ENCODE results near the gene ARHGDIG. TPM values are rescaled to one million over a fixed set of nuclear protein-coding genes. Genes with fewer than 3 reads are reported as not detected.

ARHGDIG gene
- total RNA-seq, 1 experiment from 2014 or later: 0.41 TPM

DNA sequence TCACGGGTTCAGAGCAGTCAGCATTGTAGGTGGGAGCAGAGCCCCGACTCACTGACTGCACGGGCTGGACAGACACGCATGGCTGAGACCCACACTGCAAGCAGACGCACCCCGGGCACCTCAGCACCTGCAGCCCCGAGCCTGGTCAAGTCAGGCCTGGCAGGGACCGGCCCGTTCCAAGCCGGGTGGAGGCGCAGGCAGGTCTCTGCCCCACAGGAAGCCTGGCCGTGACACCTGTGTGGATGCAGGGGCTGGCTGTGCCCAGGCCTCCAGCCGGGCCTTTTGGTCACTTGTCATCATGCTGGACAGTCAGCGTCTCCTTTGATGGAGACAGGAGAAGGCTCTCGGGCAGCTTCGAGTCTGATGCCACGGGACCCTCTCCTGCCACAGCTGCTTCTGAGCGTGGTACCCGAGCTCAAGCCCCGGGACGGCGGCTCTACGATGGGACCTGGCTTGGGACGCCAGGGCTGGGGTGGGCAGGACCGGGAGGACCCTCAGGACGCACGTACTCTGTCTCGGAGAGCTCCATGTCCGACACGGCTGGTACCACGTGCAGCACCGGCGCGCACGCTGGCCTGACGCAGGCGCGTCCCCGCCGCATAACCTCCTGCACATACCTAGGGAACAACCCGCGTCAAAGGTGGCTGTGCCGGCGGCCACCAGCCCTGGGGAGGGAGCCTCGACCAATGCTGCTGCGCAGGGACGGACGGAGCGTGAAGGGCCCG, 10.5 kb downstream of the ARHGDIG start:
- TF ChIP-seq EZH2 (IDR thresholded peaks at IDR 0.05; ENCODE audit: borderline replicate concordance, low read depth, low read length, poor library complexity, severe bottlenecking): no peak
- TF ChIP-seq, protein P1, sequence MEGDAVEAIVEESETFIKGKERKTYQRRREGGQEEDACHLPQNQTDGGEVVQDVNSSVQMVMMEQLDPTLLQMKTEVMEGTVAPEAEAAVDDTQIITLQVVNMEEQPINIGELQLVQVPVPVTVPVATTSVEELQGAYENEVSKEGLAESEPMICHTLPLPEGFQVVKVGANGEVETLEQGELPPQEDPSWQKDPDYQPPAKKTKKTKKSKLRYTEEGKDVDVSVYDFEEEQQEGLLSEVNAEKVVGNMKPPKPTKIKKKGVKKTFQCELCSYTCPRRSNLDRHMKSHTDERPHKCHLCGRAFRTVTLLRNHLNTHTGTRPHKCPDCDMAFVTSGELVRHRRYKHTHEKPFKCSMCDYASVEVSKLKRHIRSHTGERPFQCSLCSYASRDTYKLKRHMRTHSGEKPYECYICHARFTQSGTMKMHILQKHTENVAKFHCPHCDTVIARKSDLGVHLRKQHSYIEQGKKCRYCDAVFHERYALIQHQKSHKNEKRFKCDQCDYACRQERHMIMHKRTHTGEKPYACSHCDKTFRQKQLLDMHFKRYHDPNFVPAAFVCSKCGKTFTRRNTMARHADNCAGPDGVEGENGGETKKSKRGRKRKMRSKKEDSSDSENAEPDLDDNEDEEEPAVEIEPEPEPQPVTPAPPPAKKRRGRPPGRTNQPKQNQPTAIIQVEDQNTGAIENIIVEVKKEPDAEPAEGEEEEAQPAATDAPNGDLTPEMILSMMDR (conservative IDR thresholded peaks at IDR 0.05; ENCODE audit: low read depth, low read length): no peak
- intact Hi-C loops (cut with micrococcal nuclease; ENCODE audit: unreplicated experiment): no loop called here
- ChIA-PET CTCF (no interaction called here), POLR2A (ENCODE audit: low non-redundant PET) (no interaction called here)
- H3K4me1 ChIP-seq (ENCODE audit: insufficient read depth, low read length, poor library complexity, severe bottlenecking): no peaks in the 10 kb centered on the region
- H3K27me3 ChIP-seq (replicated peaks; ENCODE audit: insufficient read depth, low read depth, low read length, poor library complexity): no peaks in the 10 kb centered on the region
- no peak for DNase-seq (ENCODE audit: low spot score)
- H3K4me3 ChIP-seq (ENCODE audit: low read depth, low read length, poor library complexity, severe bottlenecking): no peak overlapping the region
- H3K9me3 ChIP-seq (ENCODE audit: low read depth, low read length, poor library complexity, severe bottlenecking): no peaks in the 10 kb centered on the region
- BruUV-seq (replicated peaks): no TSS peak
- no peak overlapping the region for H3K27ac ChIP-seq (ENCODE audit: low read depth, low read length, poor library complexity, severe bottlenecking)
- peaks cover 15% of the 10 kb centered on the region for H3K36me3 ChIP-seq (ENCODE audit: insufficient read depth, low read length, poor library complexity, severe bottlenecking)

DNA sequence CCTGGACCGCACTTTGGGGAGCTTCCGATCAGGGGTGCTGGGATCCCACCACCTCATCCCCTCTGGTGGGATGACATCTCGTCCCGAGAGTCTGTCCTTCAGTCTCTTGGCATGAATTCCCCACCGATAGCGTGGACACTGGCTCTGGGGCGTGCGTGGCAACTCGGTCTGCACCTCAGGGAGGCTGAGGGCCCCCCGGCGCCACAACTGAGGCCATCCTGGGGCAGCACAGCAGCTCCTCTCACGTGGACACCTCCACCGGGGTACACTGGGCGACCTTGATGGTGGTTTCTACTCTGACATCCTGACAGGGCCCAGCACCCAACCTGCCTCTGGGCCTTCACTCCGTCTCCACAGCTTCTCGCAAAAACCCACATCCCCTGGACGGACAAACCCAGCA, 11.1 kb downstream of the ARHGDIG start:
- no peaks in the 10 kb centered on the region for H3K4me1 ChIP-seq (ENCODE audit: insufficient read depth, low read length, poor library complexity, severe bottlenecking)
- H3K27ac ChIP-seq (ENCODE audit: low read depth, low read length, poor library complexity, severe bottlenecking): no peak overlapping the region
- no peaks in the 10 kb centered on the region for H3K27me3 ChIP-seq (replicated peaks; ENCODE audit: insufficient read depth, low read depth, low read length, poor library complexity)
- no peak overlapping the region for H3K4me3 ChIP-seq (ENCODE audit: low read depth, low read length, poor library complexity, severe bottlenecking)
- no TSS peak for BruUV-seq (replicated peaks)
- intact Hi-C loops (cut with micrococcal nuclease; ENCODE audit: unreplicated experiment): no loop called here
- no peak for DNase-seq (ENCODE audit: low spot score)
- H3K9me3 ChIP-seq (ENCODE audit: low read depth, low read length, poor library complexity, severe bottlenecking): no peaks in the 10 kb centered on the region
- TF ChIP-seq EZH2 (IDR thresholded peaks at IDR 0.05; ENCODE audit: borderline replicate concordance, low read depth, low read length, poor library complexity, severe bottlenecking): no peak
- TF ChIP-seq, protein P1 (conservative IDR thresholded peaks at IDR 0.05; ENCODE audit: low read depth, low read length): no peak
- POLR2A ChIA-PET (ENCODE audit: low non-redundant PET): no interaction called here
- CTCF ChIA-PET: no interaction called here
- H3K36me3 ChIP-seq (ENCODE audit: insufficient read depth, low read length, poor library complexity, severe bottlenecking): peaks cover 15% of the 10 kb centered on the region

DNA sequence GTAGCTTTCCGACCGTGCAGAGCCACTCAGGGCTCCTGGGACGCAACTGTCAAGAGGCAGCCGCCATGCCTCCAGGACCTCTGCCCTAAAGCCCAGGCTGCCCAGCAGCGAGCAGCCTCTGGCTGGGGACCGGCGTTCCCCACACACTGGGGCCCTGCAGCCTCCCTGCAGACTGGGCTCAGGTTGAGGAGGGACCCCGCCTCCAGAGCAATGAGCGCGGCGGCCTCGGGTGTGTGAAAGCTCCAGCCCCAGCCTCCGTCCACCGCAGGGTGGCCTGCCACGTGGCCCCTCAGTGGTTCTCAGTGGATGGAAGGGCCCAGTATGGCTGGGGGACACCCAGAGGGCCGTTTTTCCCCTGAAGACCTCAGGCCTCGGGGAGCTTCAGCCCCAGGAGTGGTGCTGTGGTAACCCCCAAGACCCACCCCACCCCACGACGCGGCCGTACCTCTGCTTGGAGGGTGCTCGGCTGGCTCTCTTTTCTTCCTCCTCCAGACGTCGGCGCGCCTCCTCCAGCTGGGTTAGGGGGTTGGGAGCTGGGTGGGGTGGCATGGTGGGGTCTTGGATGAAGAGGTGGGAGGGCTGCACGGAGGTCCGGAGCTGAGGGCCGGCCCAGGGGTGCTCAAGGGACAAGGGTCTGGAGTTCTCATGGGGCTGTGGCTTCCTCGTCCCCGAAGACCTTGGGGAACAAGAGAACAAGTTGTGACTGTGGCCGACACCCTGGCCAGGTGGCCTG, 12.8 kb downstream of the ARHGDIG start:
- no peaks in the 10 kb centered on the region for H3K27me3 ChIP-seq (replicated peaks; ENCODE audit: insufficient read depth, low read depth, low read length, poor library complexity)
- intact Hi-C loops (cut with micrococcal nuclease; ENCODE audit: unreplicated experiment): no loop called here
- BruUV-seq (replicated peaks): no TSS peak
- H3K27ac ChIP-seq (ENCODE audit: low read depth, low read length, poor library complexity, severe bottlenecking): no peak overlapping the region
- no peaks in the 10 kb centered on the region for H3K4me1 ChIP-seq (ENCODE audit: insufficient read depth, low read length, poor library complexity, severe bottlenecking)
- CTCF ChIA-PET: no interaction called here
- no peak for DNase-seq (ENCODE audit: low spot score)
- POLR2A ChIA-PET (ENCODE audit: low non-redundant PET): no interaction called here
- H3K36me3 ChIP-seq (ENCODE audit: insufficient read depth, low read length, poor library complexity, severe bottlenecking): peaks cover 10% of the 10 kb centered on the region
- TF ChIP-seq EZH2 (IDR thresholded peaks at IDR 0.05; ENCODE audit: borderline replicate concordance, low read depth, low read length, poor library complexity, severe bottlenecking): no peak
- TF ChIP-seq, protein P1 (conservative IDR thresholded peaks at IDR 0.05; ENCODE audit: low read depth, low read length): no peak
- H3K9me3 ChIP-seq (ENCODE audit: low read depth, low read length, poor library complexity, severe bottlenecking): no peaks in the 10 kb centered on the region
- no peak overlapping the region for H3K4me3 ChIP-seq (ENCODE audit: low read depth, low read length, poor library complexity, severe bottlenecking)

Measured in A673 (cell line).